ENCODE data around the gene BICD1.

DNA sequence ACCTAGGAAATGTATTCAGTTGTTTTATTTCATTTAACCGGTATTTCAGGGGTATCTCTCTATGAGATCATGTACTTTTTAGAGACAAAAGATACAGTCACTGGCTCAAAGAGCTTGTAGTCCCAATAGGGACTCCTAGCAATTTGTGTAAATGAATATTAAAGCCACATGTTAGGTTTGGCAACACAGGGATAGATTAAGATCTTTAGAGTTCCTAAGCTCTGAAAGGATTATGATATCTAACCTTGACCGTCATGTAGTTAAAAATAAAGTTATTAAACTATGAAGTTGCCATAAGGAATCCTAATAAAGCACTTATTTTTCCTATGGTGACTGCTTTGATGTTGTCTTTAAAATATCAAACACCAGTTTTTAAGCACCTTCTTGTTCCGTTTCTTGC lies 192.3 kb downstream of the BICD1 start:
- TF ChIP-seq POLR2A (IDR thresholded peaks at IDR 0.05): no peak
- TF ChIP-seq, protein P1, sequence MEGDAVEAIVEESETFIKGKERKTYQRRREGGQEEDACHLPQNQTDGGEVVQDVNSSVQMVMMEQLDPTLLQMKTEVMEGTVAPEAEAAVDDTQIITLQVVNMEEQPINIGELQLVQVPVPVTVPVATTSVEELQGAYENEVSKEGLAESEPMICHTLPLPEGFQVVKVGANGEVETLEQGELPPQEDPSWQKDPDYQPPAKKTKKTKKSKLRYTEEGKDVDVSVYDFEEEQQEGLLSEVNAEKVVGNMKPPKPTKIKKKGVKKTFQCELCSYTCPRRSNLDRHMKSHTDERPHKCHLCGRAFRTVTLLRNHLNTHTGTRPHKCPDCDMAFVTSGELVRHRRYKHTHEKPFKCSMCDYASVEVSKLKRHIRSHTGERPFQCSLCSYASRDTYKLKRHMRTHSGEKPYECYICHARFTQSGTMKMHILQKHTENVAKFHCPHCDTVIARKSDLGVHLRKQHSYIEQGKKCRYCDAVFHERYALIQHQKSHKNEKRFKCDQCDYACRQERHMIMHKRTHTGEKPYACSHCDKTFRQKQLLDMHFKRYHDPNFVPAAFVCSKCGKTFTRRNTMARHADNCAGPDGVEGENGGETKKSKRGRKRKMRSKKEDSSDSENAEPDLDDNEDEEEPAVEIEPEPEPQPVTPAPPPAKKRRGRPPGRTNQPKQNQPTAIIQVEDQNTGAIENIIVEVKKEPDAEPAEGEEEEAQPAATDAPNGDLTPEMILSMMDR (IDR thresholded peaks at IDR 0.05): no peak
- TF ChIP-seq POLR2AphosphoS5 (IDR thresholded peaks at IDR 0.05): no peak
